ENCODE data around the gene CST7. TPM values are rescaled to one million over a fixed set of nuclear protein-coding genes. Genes with fewer than 3 reads are reported as not detected.
"Not testable (repeated sequence)": the region's sequence is repeated elsewhere in the genome, so short reads cannot be mapped to it uniquely, and the experiment has no call there.

Gene CST7
- polyA plus RNA-seq (ENCODE audit: insufficient read depth in 1 of 5, insufficient read length in 5 of 5, low replicate concordance in 1 of 5): 1 to 10 TPM; 1.3 to 1.9 (median 1.4) TPM
- long read RNA-seq, donor 1: 0 reads
- long read RNA-seq, donor 2: 0 reads
- long read RNA-seq, donor 3, partial matches to known transcripts: 0 of 4 reads
- long read RNA-seq, donor 3, other reads (novel, unspliced or antisense): 0 of 4 reads
- long read RNA-seq, donor 4, partial matches to known transcripts: 0 of 1 reads
- long read RNA-seq, donor 4, other reads (novel, unspliced or antisense): 0 of 1 reads
- long read RNA-seq, donor 5, partial matches to known transcripts: 0 of 1 reads
- long read RNA-seq, donor 5, other reads (novel, unspliced or antisense): 0 of 1 reads
- long read RNA-seq, donor 6, partial matches to known transcripts: 0 of 1 reads
- long read RNA-seq, donor 6, other reads (novel, unspliced or antisense): 0 of 1 reads
- long read RNA-seq, donor 7, partial matches to known transcripts: 76 of 77 reads
- long read RNA-seq, donor 7, other reads (novel, unspliced or antisense): 0 of 77 reads
- long read RNA-seq, donor 8, partial matches to known transcripts: 0 of 1 reads
- long read RNA-seq, donor 8, other reads (novel, unspliced or antisense): 0 of 1 reads

GRCh38 chr20:24948939-24949679, at the start of gene CST7:
TSS of gene CST7 (plus strand) at chr20:24949269. CDS start at chr20:24949506, 237 bp downstream.
- no peak for DNase-seq

GRCh38 chr20:24906806-24907205, 42.3 kb upstream of the CST7 start:
- DNase-seq: no peak

GRCh38 chr20:24908642-24909041, 40.4 kb upstream of the CST7 start:
- no peak for DNase-seq

- DNase-seq: no peak
Measured at GRCh38 chr20:24909086-24909780, 39.8 kb upstream of the CST7 start.

GRCh38 chr20:24909861-24910260, 39.2 kb upstream of the CST7 start:
- DNase-seq: no peak

- no peak for DNase-seq
Measured at GRCh38 chr20:24910461-24910860, 38.6 kb upstream of the CST7 start.

- no peak for DNase-seq
Measured at GRCh38 chr20:24911461-24911860, 37.6 kb upstream of the CST7 start.

GRCh38 chr20:24912397-24913075, 36.5 kb upstream of the CST7 start:
- no peak for DNase-seq

GRCh38 chr20:24913076-24913628, 35.9 kb upstream of the CST7 start:
- no peak for DNase-seq

- DNase-seq: no peak
Measured at GRCh38 chr20:24914388-24915241, 34.5 kb upstream of the CST7 start.

- no peak for DNase-seq
Measured at GRCh38 chr20:24915440-24915839, 33.6 kb upstream of the CST7 start.

GRCh38 chr20:24915892-24916291, 33.2 kb upstream of the CST7 start:
- DNase-seq: no peak

GRCh38 chr20:24916412-24916811, 32.7 kb upstream of the CST7 start:
- no peak for DNase-seq

GRCh38 chr20:24917056-24917455, 32.0 kb upstream of the CST7 start:
- no peak for DNase-seq

- DNase-seq: peak; percentile 76 to 85
Measured at GRCh38 chr20:24917797-24918578, 31.1 kb upstream of the CST7 start.

GRCh38 chr20:24918579-24919566, 30.2 kb upstream of the CST7 start:
- no peak for DNase-seq

- DNase-seq: not testable (repeated sequence)
Measured at GRCh38 chr20:24919665-24920064, 29.4 kb upstream of the CST7 start.

- not testable (repeated sequence) for DNase-seq
Measured at GRCh38 chr20:24920706-24921105, 28.4 kb upstream of the CST7 start.

Measured in right lung (tissue), 10 donors.